GM12892 (cell line): Measurements from ENCODE around the gene C1RL.

Source experiments
- POLR2A ChIP-seq: IDR thresholded peaks from 2 replicates; pipeline ENCODE4 v1.6.1; 2011; ENCODE audit warnings: low read depth, low read length, control low read depth
- POLR2AphosphoS5 ChIP-seq: IDR thresholded peaks from 2 replicates; pipeline ENCODE4 v1.6.1; 2011; ENCODE audit warnings: low read depth, low read length, control low read depth
- TAF1 ChIP-seq: IDR thresholded peaks from 2 replicates; pipeline ENCODE4 v1.6.1; 2011; ENCODE audit warnings: low read depth, mild to moderate bottlenecking, control low read depth, low read length, borderline replicate concordance

DNA sequence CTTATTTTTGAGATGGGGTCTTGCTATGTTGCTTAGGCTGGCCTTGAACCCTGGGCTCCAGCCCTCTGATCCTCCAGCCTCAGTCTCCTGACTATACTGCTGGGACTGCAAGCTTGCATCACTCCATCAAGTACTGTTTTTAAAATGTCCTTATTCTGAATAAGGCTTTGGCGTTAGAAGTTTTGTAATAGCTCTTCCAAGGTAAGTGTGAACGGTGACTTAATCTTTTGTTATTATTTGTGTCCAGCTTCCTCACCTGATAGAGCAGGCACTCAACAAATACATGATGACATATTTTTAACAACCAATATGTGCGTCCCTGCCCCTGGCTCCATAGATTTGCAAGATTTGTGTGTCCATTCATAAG is 1.4 kb downstream of the C1RL start:
- TF ChIP-seq POLR2A, result no peak
- TF ChIP-seq POLR2AphosphoS5, result no peak
- TF ChIP-seq TAF1, result no peak
